HepG2 (cell line): ENCODE results near the gene UCN. TPM values are rescaled to one million over a fixed set of nuclear protein-coding genes. Genes with fewer than 3 reads are reported as not detected.
A peak's percentile ranks its signal among the peaks of the same experiment; 100 is the strongest.

ENCODE experiments used
- ATAC-seq: fragments of 200-7000 bp; cut with Tn5 transposase; 3 replicates; pipeline ENCODE4 v1.9.1; 2020; ENCODE audit warnings: mild to moderate bottlenecking, moderate library complexity
- BruUV-seq: library from RNA; stranded (reverse); fragments of 400-500 nt; replicated peaks from 2 replicates; lab custom pipeline; 2021; lab: Mats Ljungman, UMichigan
- CTCF ChIA-PET: fragments of 300-600 bp; formaldehyde crosslinking; extraction: SDS; loops from one replicate; lab custom pipeline; 2021; ENCODE audit warnings: low total read pairs, inconsistent platforms, low intra/inter-chr PET ratio; lab: Yijun Ruan, JAX
- POLR2A ChIA-PET: fragments of 350-600 bp; sonication (Branson Sonifier 250); formaldehyde crosslinking; loops from one replicate; lab custom pipeline; 2020; ENCODE audit warnings: antibody characterized with exemption, inconsistent platforms; lab: Yijun Ruan, JAX
- DNase-seq: peaks from one replicate; pipeline ENCODE4 v3.0.0-alpha.2; 2015; ENCODE audit warnings: low spot score
- FAIRE-seq: peaks from 3 replicates; lab custom pipeline; 2011; peaks lifted over from hg19 to GRCh38; lab: Jason Lieb, UNC
- H2AFZ ChIP-seq: one replicate; pipeline ENCODE4 v1.6.1; 2011; ENCODE audit warnings: low read length, inconsistent platforms
- H3K27ac ChIP-seq: fragments of 300-600 bp; 3 replicates; pipeline ENCODE4 v1.8.0; 2011; ENCODE audit warnings: mixed run types, mild to moderate bottlenecking, mixed read lengths, low read length, inconsistent platforms; ENCODE audit not compliant: insufficient read depth; ENCODE audit errors: extremely low read length
- H3K27me3 ChIP-seq, 2 experiments: fragments of 200-600 bp in 1 of 2; 2 replicates in 1 of 2; 3 replicates in 1 of 2; pipeline versions ENCODE4 v1.6.0 to v1.8.0; 2011; ENCODE audit warnings: low read length in 2 of 2, mild to moderate bottlenecking in 2 of 2, moderate library complexity in 2 of 2, inconsistent platforms in 1 of 2; ENCODE audit not compliant: insufficient read depth in 2 of 2, control insufficient read depth in 1 of 2
- H3K36me3 ChIP-seq, 2 experiments: fragments of 200-600 bp in 1 of 2; replicated peaks in 1 of 2; 2 replicates in 1 of 2; 3 replicates in 1 of 2; pipeline versions ENCODE4 v1.5.1 to v1.8.0; 2011; ENCODE audit warnings: low read length in 2 of 2, inconsistent platforms in 1 of 2; ENCODE audit not compliant: insufficient read depth in 2 of 2, control insufficient read depth in 1 of 2
- H3K4me1 ChIP-seq: 2 replicates; pipeline ENCODE4 v1.5.1; 2012; ENCODE audit warnings: low read length, inconsistent platforms; ENCODE audit not compliant: insufficient read depth
- H3K4me2 ChIP-seq: 2 replicates; pipeline ENCODE4 v1.6.0; 2011; ENCODE audit warnings: low read depth, low read length, inconsistent platforms
- H3K4me3 ChIP-seq, 3 experiments: fragments of 200-600 bp in 1 of 3; sonication (generic), shearing (Covaris generic) in 1 of 3; replicated peaks in 1 of 3; 2 replicates each; pipeline ENCODE4 v1.5.1; 2011 to 2016; ENCODE audit warnings: low read length in 3 of 3, inconsistent platforms in 2 of 3, low read depth in 2 of 3, mild to moderate bottlenecking in 2 of 3, control low read depth in 1 of 3, mixed read lengths in 1 of 3; ENCODE audit not compliant: insufficient read depth in 1 of 3
- H3K79me2 ChIP-seq: one replicate; pipeline ENCODE4 v1.6.1; 2011; ENCODE audit warnings: low read length, inconsistent platforms; ENCODE audit not compliant: insufficient read depth
- H3K9ac ChIP-seq: 2 replicates; pipeline ENCODE4 v1.6.0; 2011; ENCODE audit warnings: mild to moderate bottlenecking, low read depth, low read length, inconsistent platforms; ENCODE audit not compliant: insufficient read depth
- H3K9me3 ChIP-seq: 2 replicates; pipeline ENCODE4 v1.5.1; 2012; ENCODE audit warnings: mild to moderate bottlenecking, low read length
- H4K20me1 ChIP-seq: 2 replicates; pipeline ENCODE4 v1.6.0; 2011; ENCODE audit warnings: inconsistent platforms, mild to moderate bottlenecking, low read length, moderate library complexity; ENCODE audit not compliant: insufficient read depth
- CSRNP1 ChIP-seq: sonication (generic); formaldehyde crosslinking; IDR thresholded peaks from 2 replicates; pipeline ENCODE4 v1.8.1; 2023; ENCODE audit warnings: mild to moderate bottlenecking, missing genetic modification reagents
- DNMT3B ChIP-seq: conservative IDR thresholded peaks from 2 replicates; pipeline ENCODE4 v1.6.1; 2016; ENCODE audit warnings: missing biosample characterization, control low read depth
- FOSL2 ChIP-seq: sonication (generic); formaldehyde crosslinking; IDR thresholded peaks from 2 replicates; pipeline ENCODE4 v1.4.0; 2020; ENCODE audit warnings: missing genetic modification reagents
- HMGXB4 ChIP-seq, 2 experiments: sonication (generic) in 1 of 2; formaldehyde crosslinking in 1 of 2; IDR thresholded peaks; 2 replicates each; pipeline versions ENCODE4 v1.4.0 to v1.6.1; 2018 to 2020; ENCODE audit warnings: missing genetic modification reagents in 2 of 2, borderline replicate concordance in 1 of 2, low read depth in 1 of 2, mild to moderate bottlenecking in 1 of 2, missing biosample characterization in 1 of 2
- HOXA7 ChIP-seq: sonication (generic); formaldehyde crosslinking; IDR thresholded peaks from 2 replicates; pipeline ENCODE4 v1.8.1; 2022; ENCODE audit warnings: mild to moderate bottlenecking, missing genetic modification reagents, moderate library complexity
- IKZF4 ChIP-seq: sonication (generic); formaldehyde crosslinking; IDR thresholded peaks from 2 replicates; pipeline ENCODE4 v1.5.1; 2020; ENCODE audit warnings: borderline replicate concordance, mild to moderate bottlenecking, low read depth, missing genetic modification reagents; ENCODE audit errors: not compliant biosample characterization
- MTA1 ChIP-seq: sonication (generic); formaldehyde crosslinking; IDR thresholded peaks from 2 replicates; pipeline ENCODE4 v1.4.0; 2020; ENCODE audit warnings: missing genetic modification reagents, mild to moderate bottlenecking, borderline replicate concordance
- MYNN ChIP-seq: sonication (generic); formaldehyde crosslinking; IDR thresholded peaks from 2 replicates; pipeline ENCODE4 v1.4.0; 2020; ENCODE audit warnings: mild to moderate bottlenecking, low read depth, missing genetic modification reagents
- NFKB2 ChIP-seq: sonication (generic); formaldehyde crosslinking; IDR thresholded peaks from 2 replicates; pipeline ENCODE4 v1.4.0; 2020; ENCODE audit warnings: missing genetic modification reagents, borderline replicate concordance
- RAD51 ChIP-seq: fragments of 450-650 bp; IDR thresholded peaks from 2 replicates; pipeline ENCODE4 v1.6.1; 2016; ENCODE audit warnings: borderline replicate concordance
- SAFB2 ChIP-seq: sonication (generic); formaldehyde crosslinking; IDR thresholded peaks from 2 replicates; pipeline ENCODE4 v1.5.1; 2020; ENCODE audit warnings: missing genetic modification reagents, low read depth, mild to moderate bottlenecking, borderline replicate concordance
- SMAD9 ChIP-seq: sonication (generic); formaldehyde crosslinking; IDR thresholded peaks from 2 replicates; pipeline ENCODE4 v1.5.1; 2020; ENCODE audit warnings: mild to moderate bottlenecking, missing genetic modification reagents
- SNAPC2 ChIP-seq: sonication (generic); formaldehyde crosslinking; IDR thresholded peaks from 2 replicates; pipeline ENCODE4 v1.8.1; 2022; ENCODE audit warnings: mild to moderate bottlenecking, missing genetic modification reagents
- ZBTB8A ChIP-seq: sonication (generic); formaldehyde crosslinking; IDR thresholded peaks from 2 replicates; pipeline ENCODE4 v1.4.0; 2020; ENCODE audit warnings: mild to moderate bottlenecking, low read depth, missing genetic modification reagents, borderline replicate concordance
- ZFP91 ChIP-seq: sonication (generic); formaldehyde crosslinking; IDR thresholded peaks from 2 replicates; pipeline ENCODE4 v1.9.0; 2022; ENCODE audit warnings: missing genetic modification reagents, mild to moderate bottlenecking, borderline replicate concordance
- ZNF883 ChIP-seq: sonication (generic); formaldehyde crosslinking; IDR thresholded peaks from 2 replicates; pipeline ENCODE4 v1.5.1; 2020; ENCODE audit warnings: mild to moderate bottlenecking, missing genetic modification reagents; ENCODE audit errors: not compliant biosample characterization
- WGBS: methylation state at CpG from one replicate; pipeline ENCODE4 v1.1.6; 2017; ENCODE audit warnings: low lambda C conversion rate; 5-methylcytosine and 5-hydroxymethylcytosine counted together
- in situ Hi-C: cut with HindIII; loops from 2 replicates; pipeline ENCODE4 v1.10.0; 2017; ENCODE audit warnings: low pct_unique_long_range_greater_than_20kb; ENCODE audit not compliant: extremely low pct_ligation_motif_present
- intact Hi-C: fragments of 100-400 bp; cut with micrococcal nuclease; formaldehyde crosslinking; loops from one replicate; pipeline ENCODE4 v1.10.0; 2022; ENCODE audit not compliant: unreplicated experiment
- polyA plus RNA-seq, 8 experiments: library from polyadenylated mRNA; depleted of rRNA in 3 of 8; stranded (reverse) in 7 of 8; unstranded in 1 of 8; fragments of >200 nt; fragmentation: Illumina TruSeq in 4 of 8; extraction: Trizol in 4 of 8; gene quantifications; 2 replicates each; pipeline versions ENCODE4 v1.2.1 to v1.2.3, GENCODE V29; 2011 to 2016; ENCODE audit warnings: low read depth in 4 of 8, missing spikeins in 1 of 8, mixed read lengths in 1 of 8; ENCODE audit not compliant: insufficient read depth in 1 of 8
- total RNA-seq, 5 experiments: library from RNA; depleted of rRNA; stranded (reverse); fragments of >200 nt; fragmentation: Illumina TruSeq; extraction: Trizol; gene quantifications; 2 replicates each; pipeline ENCODE4 v1.2.3, GENCODE V29; 2016; ENCODE audit warnings: low read depth in 1 of 5
- TF ChIP-seq, protein P1 (sequence below): sonication (generic); formaldehyde crosslinking; IDR thresholded peaks from 2 replicates; pipeline ENCODE4 v1.8.1; 2023; ENCODE audit warnings: mild to moderate bottlenecking, moderate library complexity, missing genetic modification reagents

The UCN gene
- total and polyA plus RNA-seq, 2 of the 13 experiments (the other 11 are each of a cell fraction or from before 2014, with no cell fraction given) = 1.2 to 2.3 TPM

DNA sequence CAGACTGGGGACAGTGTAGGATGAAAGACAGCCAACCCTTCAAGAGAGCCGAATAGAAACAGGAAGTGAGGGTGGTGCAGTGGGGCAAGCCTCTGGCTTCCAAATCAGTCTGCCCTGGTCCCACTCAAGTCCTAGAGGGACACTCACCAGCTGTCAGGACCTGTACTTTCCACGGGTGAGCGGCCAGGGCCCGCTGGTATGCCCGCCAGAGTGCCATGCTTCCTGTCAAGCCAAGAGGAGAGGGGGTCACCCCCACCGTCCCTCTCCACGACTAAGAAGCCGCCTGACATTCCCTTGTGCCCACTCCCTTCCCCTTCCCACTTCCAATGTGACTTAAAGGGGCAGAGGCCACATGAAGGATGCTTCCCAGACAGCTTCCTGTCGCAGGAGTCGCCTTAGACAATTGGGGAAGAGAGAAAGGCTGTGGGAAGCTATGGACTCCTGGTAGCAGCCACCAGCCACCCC, 14.1 kb upstream of the UCN start:
- Histone ChIP-seq H4K20me1 (no peaks in the 10 kb centered on the region), H3K9me3 (no peaks in the 10 kb centered on the region), H3K27ac (peak overlapping the region; percentile 91), H3K4me2 (peak overlapping the region; percentile 95), H3K79me2 (peaks cover 25% of the 10 kb centered on the region), H3K9ac (peak overlapping the region; percentile 99), H2AFZ (no peak overlapping the region), H3K27me3 (peaks cover 0 to 4% of the 10 kb centered on the region in 2 experiments; a peak in 1 of 5 replicates), H3K4me3 (peak overlapping the region; percentile 82 to 86 (median 83)), H3K36me3 (peaks cover 7 to 19% of the 10 kb centered on the region in 2 experiments), H3K4me1 (peaks cover 36% of the 10 kb centered on the region)
- ChIA-PET CTCF (no interaction called here), POLR2A (interaction anchor here (0.8 to 5.0 kb wide), 15 partner anchors 10 to 106 kb away, joined by 3 to 73 read pairs (median 7); partner anchors contain the start of genes EIF2B4, GTF3C2, NRBP1 and SNX17)
- intact Hi-C loops (no loop called here), in situ Hi-C loops (loop anchor here (5.0 kb wide), 1 partner anchor 50 kb away; the partner anchor contains the start of genes EIF2B4 and SNX17)
- peak; percentile 9 for ATAC-seq
- TSS peak; percentile 88 for BruUV-seq
- no peak for DNase-seq
- 0% methylated on average over 9 of the region's 10 CpGs for WGBS
- FAIRE-seq = no peak
- TF ChIP-seq SNAPC2 (CRISPR knock-in tag) = no peak
- TF ChIP-seq MTA1 (CRISPR knock-in tag) = 0 out of 2 replicates have a peak, but pooled peaks have one; percentile 6
- no peak for TF ChIP-seq HOXA7 (CRISPR knock-in tag)
- 0 out of 2 replicates have a peak, but pooled peaks have one; percentile 2 for TF ChIP-seq ZBTB8A (CRISPR knock-in tag)
- TF ChIP-seq ZFP91 = peak; percentile 95; the same call in 1 of the 2 replicates
- 0 out of 2 replicates have a peak, but pooled peaks have one; percentile 14 for TF ChIP-seq SAFB2
- TF ChIP-seq DNMT3B (CRISPR knock-in tag) = no peak
- TF ChIP-seq IKZF4 (CRISPR knock-in tag) = no peak
- TF ChIP-seq, protein P1, sequence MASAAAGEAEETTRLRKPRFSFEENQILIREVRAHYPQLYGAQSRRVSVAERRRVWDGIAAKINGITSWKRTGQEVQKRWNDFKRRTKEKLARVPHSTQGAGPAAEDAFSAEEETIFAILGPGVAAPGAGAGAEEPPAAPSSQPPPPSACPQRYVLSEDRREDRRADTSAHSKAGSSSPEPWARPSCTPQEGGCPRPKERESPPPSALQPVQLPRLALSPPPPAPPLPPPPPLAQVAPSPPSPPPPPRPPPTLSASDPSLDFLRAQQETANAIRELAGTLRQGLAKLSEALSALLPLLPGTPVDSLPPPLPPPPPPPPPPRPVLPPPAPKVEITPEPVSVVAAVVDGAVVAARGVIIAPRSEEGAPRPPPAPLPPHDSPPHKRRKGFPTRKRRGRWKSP (CRISPR knock-in tag) = 0 out of 2 replicates have a peak, but pooled peaks have one; percentile 16
- 0 out of 2 replicates have a peak, but pooled peaks have one; percentile 32 for TF ChIP-seq SMAD9 (CRISPR knock-in tag)
- TF ChIP-seq FOSL2 (CRISPR knock-in tag) = no peak
- TF ChIP-seq HMGXB4 (CRISPR knock-in tag; IDR thresholded peaks at IDR 0.05; ENCODE audit: borderline replicate concordance in 1 of 2, low read depth in 1 of 2) = 0 out of 4 replicates have a peak, but pooled peaks of 1 of the 2 experiments have one; percentile 7
- TF ChIP-seq MYNN (CRISPR knock-in tag) = no peak
- TF ChIP-seq ZNF883 = peak; percentile 14
- no peak for TF ChIP-seq RAD51
- no peak for TF ChIP-seq NFKB2 (CRISPR knock-in tag)
- peak; percentile 69; the same call in 1 of the 2 replicates for TF ChIP-seq CSRNP1 (CRISPR knock-in tag)
